ENCODE data around the gene DBN1.
A peak's percentile ranks its signal among the peaks of the same experiment; 100 is the strongest.

Gene DBN1

DNA sequence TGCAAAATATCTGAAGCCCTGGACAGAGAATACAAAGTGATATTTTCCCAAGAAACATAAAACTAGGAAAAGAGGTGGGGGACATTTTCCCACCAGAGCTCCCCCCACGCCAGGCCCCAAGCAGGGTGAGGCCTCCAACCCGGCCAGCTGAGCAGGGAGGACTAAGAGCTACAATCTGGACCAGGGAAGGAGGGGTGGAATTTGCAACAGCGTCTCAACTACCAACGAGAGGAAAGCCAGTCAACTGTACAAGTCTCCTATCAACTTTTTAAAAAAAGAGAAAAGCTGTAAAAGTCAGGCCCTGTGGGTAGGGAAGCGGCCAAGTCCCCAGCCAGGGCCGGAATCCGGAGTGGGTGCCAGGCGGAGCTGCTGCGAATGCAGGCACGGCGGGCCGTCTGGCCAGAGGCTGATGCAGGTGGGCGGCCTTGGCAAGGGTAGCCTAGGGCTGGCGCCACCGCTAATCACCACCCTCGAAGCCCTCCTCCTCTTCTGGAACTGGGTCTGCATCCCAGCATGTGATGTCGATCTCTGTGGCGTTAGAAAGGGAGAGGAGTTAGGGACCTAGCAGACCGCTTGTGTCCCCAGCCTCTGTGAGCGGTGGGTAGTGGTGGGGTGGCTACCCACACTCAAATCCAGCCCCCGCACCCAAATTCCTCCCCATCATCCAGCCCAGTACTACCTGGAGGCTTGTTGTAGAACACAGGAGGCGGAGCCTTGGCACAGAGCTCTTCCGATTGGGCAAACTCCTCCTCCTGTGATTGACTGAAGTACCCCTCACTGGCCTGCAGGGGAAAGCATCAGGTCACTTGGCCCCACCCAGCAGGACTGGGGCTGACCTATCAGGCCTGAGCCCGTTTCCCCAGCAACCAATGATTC lies 16.2 kb downstream of the DBN1 start:
- H3K4me3 ChIP-seq (ENCODE audit: control insufficient read depth, low read depth, low read length) = no peak overlapping the region
- TF ChIP-seq, protein P1, sequence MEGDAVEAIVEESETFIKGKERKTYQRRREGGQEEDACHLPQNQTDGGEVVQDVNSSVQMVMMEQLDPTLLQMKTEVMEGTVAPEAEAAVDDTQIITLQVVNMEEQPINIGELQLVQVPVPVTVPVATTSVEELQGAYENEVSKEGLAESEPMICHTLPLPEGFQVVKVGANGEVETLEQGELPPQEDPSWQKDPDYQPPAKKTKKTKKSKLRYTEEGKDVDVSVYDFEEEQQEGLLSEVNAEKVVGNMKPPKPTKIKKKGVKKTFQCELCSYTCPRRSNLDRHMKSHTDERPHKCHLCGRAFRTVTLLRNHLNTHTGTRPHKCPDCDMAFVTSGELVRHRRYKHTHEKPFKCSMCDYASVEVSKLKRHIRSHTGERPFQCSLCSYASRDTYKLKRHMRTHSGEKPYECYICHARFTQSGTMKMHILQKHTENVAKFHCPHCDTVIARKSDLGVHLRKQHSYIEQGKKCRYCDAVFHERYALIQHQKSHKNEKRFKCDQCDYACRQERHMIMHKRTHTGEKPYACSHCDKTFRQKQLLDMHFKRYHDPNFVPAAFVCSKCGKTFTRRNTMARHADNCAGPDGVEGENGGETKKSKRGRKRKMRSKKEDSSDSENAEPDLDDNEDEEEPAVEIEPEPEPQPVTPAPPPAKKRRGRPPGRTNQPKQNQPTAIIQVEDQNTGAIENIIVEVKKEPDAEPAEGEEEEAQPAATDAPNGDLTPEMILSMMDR (IDR thresholded peaks at IDR 0.05; ENCODE audit: control insufficient read depth, insufficient read depth, low read depth, low read length, missing control alignments) = peak; percentile 66

DNA sequence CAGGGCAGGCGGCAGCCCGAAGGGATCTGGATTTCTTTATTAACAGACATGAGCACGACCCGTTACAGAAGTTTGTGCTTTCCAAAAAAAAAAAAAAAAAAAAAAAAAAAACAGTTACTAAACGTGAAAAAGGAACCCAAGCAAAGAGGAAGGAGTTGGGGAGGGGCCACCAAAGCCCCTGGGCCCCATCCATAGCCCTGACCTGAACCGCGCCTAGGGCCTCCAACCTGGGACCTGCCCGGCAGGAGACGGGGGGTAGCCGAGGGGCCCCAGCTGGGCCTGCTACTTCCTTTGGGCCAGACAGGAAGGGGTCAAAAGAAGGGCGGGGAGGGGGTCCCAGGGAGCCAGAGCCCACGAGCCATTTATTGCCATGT lies 16.9 kb downstream of the DBN1 start:
- TF ChIP-seq, protein P1 (IDR thresholded peaks at IDR 0.05; ENCODE audit: control insufficient read depth, insufficient read depth, low read depth, low read length, missing control alignments) = no peak
- DNase-seq (ENCODE audit: low read depth) = no peak
- H3K4me3 ChIP-seq (ENCODE audit: control insufficient read depth, low read depth, low read length) = no peak overlapping the region

More for the DNA sequence above, 16.2 kb downstream of the DBN1 start:
- peak; percentile 81 for DNase-seq (ENCODE audit: low read depth)

DNA sequence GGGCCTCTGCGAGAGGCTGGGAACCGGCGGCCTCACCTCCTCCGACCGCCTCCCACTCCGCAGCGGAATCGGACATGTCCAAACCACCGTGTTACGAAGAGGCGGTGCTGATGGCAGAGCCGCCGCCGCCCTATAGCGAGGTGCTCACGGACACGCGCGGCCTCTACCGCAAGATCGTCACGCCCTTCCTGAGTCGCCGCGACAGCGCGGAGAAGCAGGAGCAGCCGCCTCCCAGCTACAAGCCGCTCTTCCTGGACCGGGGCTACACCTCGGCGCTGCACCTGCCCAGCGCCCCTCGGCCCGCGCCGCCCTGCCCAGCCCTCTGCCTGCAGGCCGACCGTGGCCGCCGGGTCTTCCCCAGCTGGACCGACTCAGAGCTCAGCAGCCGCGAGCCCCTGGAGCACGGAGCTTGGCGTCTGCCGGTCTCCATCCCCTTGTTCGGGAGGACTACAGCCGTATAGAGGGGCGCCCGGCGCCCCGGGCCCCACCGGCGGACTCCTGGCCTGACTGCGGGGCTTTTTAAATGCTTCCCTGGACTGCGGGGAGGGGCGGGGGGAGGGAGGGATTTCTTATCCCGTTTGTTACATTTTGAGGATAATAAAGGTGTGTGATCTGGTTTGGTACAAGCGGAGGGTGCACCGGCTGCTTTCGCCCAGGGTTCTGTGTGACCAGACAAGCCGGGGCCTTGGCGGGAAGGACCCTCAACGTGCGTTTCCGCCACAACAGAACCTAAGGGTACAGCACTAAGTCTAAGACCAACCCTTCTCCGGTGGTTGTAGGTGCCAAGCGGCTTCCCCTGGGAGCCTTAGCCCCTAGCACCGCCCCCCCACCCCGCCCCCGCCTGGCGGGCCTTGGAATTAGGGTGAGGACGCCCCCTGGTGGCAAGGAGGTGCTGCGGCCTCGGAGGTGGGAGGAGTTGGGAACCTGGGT lies 17.5 kb downstream of the DBN1 start:
- H3K4me3 ChIP-seq (ENCODE audit: control insufficient read depth, low read depth, low read length) = peak overlapping the region; percentile 33
- no peak for DNase-seq (ENCODE audit: low read depth)
- TF ChIP-seq, protein P1 (IDR thresholded peaks at IDR 0.05; ENCODE audit: control insufficient read depth, insufficient read depth, low read depth, low read length, missing control alignments) = peak; percentile 97

DNA sequence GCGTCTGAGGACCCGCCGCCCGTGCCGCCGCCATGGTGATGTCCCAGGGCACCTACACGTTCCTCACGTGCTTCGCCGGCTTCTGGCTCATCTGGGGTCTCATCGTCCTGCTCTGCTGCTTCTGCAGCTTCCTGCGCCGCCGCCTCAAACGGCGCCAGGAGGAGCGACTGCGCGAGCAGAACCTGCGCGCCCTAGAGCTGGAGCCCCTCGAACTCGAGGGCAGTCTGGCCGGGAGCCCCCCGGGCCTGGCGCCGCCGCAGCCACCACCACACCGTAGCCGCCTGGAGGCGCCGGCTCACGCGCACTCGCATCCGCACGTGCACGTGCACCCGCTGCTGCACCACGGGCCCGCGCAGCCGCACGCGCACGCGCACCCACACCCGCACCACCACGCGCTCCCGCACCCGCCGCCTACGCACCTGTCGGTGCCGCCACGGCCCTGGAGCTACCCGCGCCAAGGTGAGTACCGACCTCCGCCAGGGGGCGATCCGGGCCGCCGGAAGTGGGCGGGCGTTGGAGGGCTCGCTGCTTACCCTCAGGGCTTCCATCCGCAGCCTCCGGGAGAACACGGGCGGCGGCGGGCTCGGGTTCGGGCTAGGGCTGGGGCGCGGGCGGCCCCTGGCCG lies 18.3 kb downstream of the DBN1 start:
- TF ChIP-seq, protein P1 (IDR thresholded peaks at IDR 0.05; ENCODE audit: control insufficient read depth, insufficient read depth, low read depth, low read length, missing control alignments) = peak; percentile 54
- no peak for DNase-seq (ENCODE audit: low read depth)
- H3K4me3 ChIP-seq (ENCODE audit: control insufficient read depth, low read depth, low read length) = peak overlapping the region; percentile 36

DNA sequence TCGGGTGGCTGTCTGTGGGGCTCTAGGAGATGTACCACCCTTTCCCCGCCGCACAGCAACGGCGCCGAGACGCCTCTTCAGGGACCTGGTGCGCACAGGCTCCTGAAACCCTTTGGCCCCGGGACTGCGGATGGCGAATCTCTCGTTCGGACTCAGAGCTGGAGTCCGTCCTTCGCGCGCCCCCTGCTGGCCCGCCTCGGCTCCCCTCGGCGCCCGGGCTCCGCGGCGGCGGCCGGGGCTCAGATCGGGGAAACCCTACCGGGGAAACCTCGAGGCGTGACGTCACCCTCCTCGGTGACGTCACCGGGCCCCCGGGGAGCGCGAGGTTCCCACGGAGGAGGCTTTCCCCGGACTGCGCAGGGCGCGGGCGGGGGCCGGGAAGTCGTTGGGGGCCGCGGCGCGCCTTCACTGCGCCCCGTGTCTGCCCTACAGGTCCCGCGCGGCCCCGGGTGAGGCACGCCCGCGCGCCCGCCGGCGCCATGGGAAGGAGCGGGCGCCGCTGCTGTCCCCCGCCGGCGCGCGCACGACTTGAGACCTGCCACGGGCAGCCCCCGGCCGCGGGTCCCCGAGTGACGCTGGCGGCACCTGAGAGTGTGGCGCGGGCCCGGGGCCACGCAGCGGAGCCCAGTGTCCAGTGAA lies 18.9 kb downstream of the DBN1 start:
- no peak for DNase-seq (ENCODE audit: low read depth)
- H3K4me3 ChIP-seq (ENCODE audit: control insufficient read depth, low read depth, low read length) = peak overlapping the region; percentile 36
- TF ChIP-seq, protein P1 (IDR thresholded peaks at IDR 0.05; ENCODE audit: control insufficient read depth, insufficient read depth, low read depth, low read length, missing control alignments) = peak; percentile 64
